COLO829 (cell line): ENCODE data around the gene LRRC4B.
A peak's percentile ranks its signal among the peaks of the same experiment; 100 is the strongest.

Experiments used
- DNase-seq: peaks from one replicate; pipeline ENCODE4 v3.0.0; 2012; ENCODE audit warnings: low spot score

LRRC4B gene

GRCh38 chr19:50570997-50571396 lies 2.8 kb upstream of the LRRC4B start:
- no peak for DNase-seq

- DNase-seq: no peak
These were observed 1.8 kb upstream of the LRRC4B start for GRCh38 chr19:50569938-50570540.

- DNase-seq: no peak
These were observed 778 bp upstream of the LRRC4B start for GRCh38 chr19:50568728-50569698.

GRCh38 chr19:50567052-50567841 lies 988 bp downstream of the LRRC4B start:
- peak; percentile 30 for DNase-seq

GRCh38 chr19:50565984-50566903 lies 2.0 kb downstream of the LRRC4B start:
- no peak for DNase-seq

- no peak for DNase-seq
These were observed 3.8 kb downstream of the LRRC4B start for GRCh38 chr19:50564229-50565105.

GRCh38 chr19:50563597-50563996 lies 4.6 kb downstream of the LRRC4B start:
- no peak for DNase-seq

- DNase-seq: no peak
These were observed 5.2 kb downstream of the LRRC4B start for GRCh38 chr19:50562996-50563395.

GRCh38 chr19:50562329-50562728 lies 5.9 kb downstream of the LRRC4B start:
- no peak for DNase-seq

- no peak for DNase-seq
These were observed 8.6 kb downstream of the LRRC4B start for GRCh38 chr19:50559636-50560035.

- DNase-seq: no peak
These were observed 9.8 kb downstream of the LRRC4B start for GRCh38 chr19:50558449-50558848.

GRCh38 chr19:50558039-50558438 lies 10.2 kb downstream of the LRRC4B start:
- no peak for DNase-seq

- no peak for DNase-seq
These were observed 11.1 kb downstream of the LRRC4B start for GRCh38 chr19:50557009-50557613.

GRCh38 chr19:50556282-50557008 lies 11.8 kb downstream of the LRRC4B start:
- DNase-seq: peak; percentile 83

- no peak for DNase-seq
These were observed 12.6 kb downstream of the LRRC4B start for GRCh38 chr19:50555450-50556281.

GRCh38 chr19:50555033-50555432 lies 13.2 kb downstream of the LRRC4B start:
- no peak for DNase-seq

- no peak for DNase-seq
These were observed 14.0 kb downstream of the LRRC4B start for GRCh38 chr19:50554212-50554611.

GRCh38 chr19:50553134-50553703 lies 15.0 kb downstream of the LRRC4B start:
- DNase-seq: no peak
